HepG2 (cell line): ENCODE data around the gene VAPA. TPM values are rescaled to one million over a fixed set of nuclear protein-coding genes. Genes with fewer than 3 reads are reported as not detected.

Experiments used
- ATAC-seq: fragments of 200-7000 bp; cut with Tn5 transposase; 3 replicates; pipeline ENCODE4 v1.9.1; 2020; ENCODE audit warnings: mild to moderate bottlenecking, moderate library complexity
- BruUV-seq: library from RNA; stranded (reverse); fragments of 400-500 nt; replicated peaks from 2 replicates; lab custom pipeline; 2021; lab: Mats Ljungman, UMichigan
- CTCF ChIA-PET: fragments of 300-600 bp; formaldehyde crosslinking; extraction: SDS; loops from one replicate; lab custom pipeline; 2021; ENCODE audit warnings: low total read pairs, inconsistent platforms, low intra/inter-chr PET ratio; lab: Yijun Ruan, JAX
- POLR2A ChIA-PET: fragments of 350-600 bp; sonication (Branson Sonifier 250); formaldehyde crosslinking; loops from one replicate; lab custom pipeline; 2020; ENCODE audit warnings: antibody characterized with exemption, inconsistent platforms; lab: Yijun Ruan, JAX
- DNase-seq: peaks from one replicate; pipeline ENCODE4 v3.0.0-alpha.2; 2015; ENCODE audit warnings: low spot score
- FAIRE-seq: peaks from 3 replicates; lab custom pipeline; 2011; peaks lifted over from hg19 to GRCh38; lab: Jason Lieb, UNC
- H2AFZ ChIP-seq: one replicate; pipeline ENCODE4 v1.6.1; 2011; ENCODE audit warnings: low read length, inconsistent platforms
- H3K27ac ChIP-seq: fragments of 300-600 bp; 3 replicates; pipeline ENCODE4 v1.8.0; 2011; ENCODE audit warnings: mixed run types, mild to moderate bottlenecking, mixed read lengths, low read length, inconsistent platforms; ENCODE audit not compliant: insufficient read depth; ENCODE audit errors: extremely low read length
- H3K27me3 ChIP-seq, 2 experiments: fragments of 200-600 bp in 1 of 2; 2 replicates in 1 of 2; 3 replicates in 1 of 2; pipeline versions ENCODE4 v1.6.0 to v1.8.0; 2011; ENCODE audit warnings: low read length in 2 of 2, mild to moderate bottlenecking in 2 of 2, moderate library complexity in 2 of 2, inconsistent platforms in 1 of 2; ENCODE audit not compliant: insufficient read depth in 2 of 2, control insufficient read depth in 1 of 2
- H3K36me3 ChIP-seq, 2 experiments: fragments of 200-600 bp in 1 of 2; replicated peaks in 1 of 2; 2 replicates in 1 of 2; 3 replicates in 1 of 2; pipeline versions ENCODE4 v1.5.1 to v1.8.0; 2011; ENCODE audit warnings: low read length in 2 of 2, inconsistent platforms in 1 of 2; ENCODE audit not compliant: insufficient read depth in 2 of 2, control insufficient read depth in 1 of 2
- H3K4me1 ChIP-seq: 2 replicates; pipeline ENCODE4 v1.5.1; 2012; ENCODE audit warnings: low read length, inconsistent platforms; ENCODE audit not compliant: insufficient read depth
- H3K4me2 ChIP-seq: 2 replicates; pipeline ENCODE4 v1.6.0; 2011; ENCODE audit warnings: low read depth, low read length, inconsistent platforms
- H3K4me3 ChIP-seq, 3 experiments: fragments of 200-600 bp in 1 of 3; sonication (generic), shearing (Covaris generic) in 1 of 3; replicated peaks in 1 of 3; 2 replicates each; pipeline ENCODE4 v1.5.1; 2011 to 2016; ENCODE audit warnings: low read length in 3 of 3, inconsistent platforms in 2 of 3, low read depth in 2 of 3, mild to moderate bottlenecking in 2 of 3, control low read depth in 1 of 3, mixed read lengths in 1 of 3; ENCODE audit not compliant: insufficient read depth in 1 of 3
- H3K79me2 ChIP-seq: one replicate; pipeline ENCODE4 v1.6.1; 2011; ENCODE audit warnings: low read length, inconsistent platforms; ENCODE audit not compliant: insufficient read depth
- H3K9ac ChIP-seq: 2 replicates; pipeline ENCODE4 v1.6.0; 2011; ENCODE audit warnings: mild to moderate bottlenecking, low read depth, low read length, inconsistent platforms; ENCODE audit not compliant: insufficient read depth
- H3K9me3 ChIP-seq: 2 replicates; pipeline ENCODE4 v1.5.1; 2012; ENCODE audit warnings: mild to moderate bottlenecking, low read length
- H4K20me1 ChIP-seq: 2 replicates; pipeline ENCODE4 v1.6.0; 2011; ENCODE audit warnings: inconsistent platforms, mild to moderate bottlenecking, low read length, moderate library complexity; ENCODE audit not compliant: insufficient read depth
- ASH2L ChIP-seq: fragments of 300-600, 200-600 bp; sonication (generic); IDR thresholded peaks from 2 replicates; pipeline ENCODE4 v1.7.0; 2017; ENCODE audit warnings: low read depth, mild to moderate bottlenecking, moderate library complexity, mixed read lengths, low read length; ENCODE audit not compliant: insufficient read length
- KDM4B ChIP-seq: sonication (generic); formaldehyde crosslinking; IDR thresholded peaks from 2 replicates; pipeline ENCODE4 v1.4.0; 2020; ENCODE audit warnings: missing genetic modification reagents
- MED1 ChIP-seq: sonication (generic); formaldehyde crosslinking; IDR thresholded peaks from 2 replicates; pipeline ENCODE4 v1.4.0; 2020; ENCODE audit warnings: missing genetic modification reagents
- NFE2L2 ChIP-seq: fragments of 150-350 bp; IDR thresholded peaks from 2 replicates; pipeline ENCODE4 v1.6.1; 2014; ENCODE audit warnings: low read length
- ZNF251 ChIP-seq: sonication (generic); formaldehyde crosslinking; IDR thresholded peaks from 2 replicates; pipeline ENCODE4 v1.9.0; 2021; ENCODE audit warnings: mild to moderate bottlenecking, missing genetic modification reagents
- ZNF563 ChIP-seq: sonication (generic); formaldehyde crosslinking; IDR thresholded peaks from 2 replicates; pipeline ENCODE4 v1.8.0; 2022; ENCODE audit warnings: mild to moderate bottlenecking, moderate library complexity, missing genetic modification reagents
- WGBS: methylation state at CpG from one replicate; pipeline ENCODE4 v1.1.6; 2017; ENCODE audit warnings: low lambda C conversion rate; 5-methylcytosine and 5-hydroxymethylcytosine counted together
- in situ Hi-C: cut with HindIII; loops from 2 replicates; pipeline ENCODE4 v1.10.0; 2017; ENCODE audit warnings: low pct_unique_long_range_greater_than_20kb; ENCODE audit not compliant: extremely low pct_ligation_motif_present
- intact Hi-C: fragments of 100-400 bp; cut with micrococcal nuclease; formaldehyde crosslinking; loops from one replicate; pipeline ENCODE4 v1.10.0; 2022; ENCODE audit not compliant: unreplicated experiment
- polyA plus RNA-seq, 8 experiments: library from polyadenylated mRNA; depleted of rRNA in 3 of 8; stranded (reverse) in 7 of 8; unstranded in 1 of 8; fragments of >200 nt; fragmentation: Illumina TruSeq in 4 of 8; extraction: Trizol in 4 of 8; gene quantifications; 2 replicates each; pipeline versions ENCODE4 v1.2.1 to v1.2.3, GENCODE V29; 2011 to 2016; ENCODE audit warnings: low read depth in 4 of 8, missing spikeins in 1 of 8, mixed read lengths in 1 of 8; ENCODE audit not compliant: insufficient read depth in 1 of 8
- total RNA-seq, 5 experiments: library from RNA; depleted of rRNA; stranded (reverse); fragments of >200 nt; fragmentation: Illumina TruSeq; extraction: Trizol; gene quantifications; 2 replicates each; pipeline ENCODE4 v1.2.3, GENCODE V29; 2016; ENCODE audit warnings: low read depth in 1 of 5
- TF ChIP-seq, protein P1 (sequence below): sonication (generic); formaldehyde crosslinking; IDR thresholded peaks from 2 replicates; pipeline ENCODE4 v1.4.0; 2020; ENCODE audit warnings: missing genetic modification reagents
- TF ChIP-seq, protein P2 (sequence below): IDR thresholded peaks from 2 replicates; pipeline ENCODE4 v1.6.1; 2016; ENCODE audit warnings: missing compliant biosample characterization, missing genetic modification reagents, borderline replicate concordance
- TF ChIP-seq, protein P3 (sequence below): sonication (generic); formaldehyde crosslinking; IDR thresholded peaks from 2 replicates; pipeline ENCODE4 v1.5.0; 2020; ENCODE audit warnings: mild to moderate bottlenecking, missing genetic modification reagents
- TF ChIP-seq, protein P4 (sequence below): sonication (generic); formaldehyde crosslinking; IDR thresholded peaks from 2 replicates; pipeline ENCODE4 v1.5.0; 2020; ENCODE audit warnings: missing genetic modification reagents

Gene VAPA
- total and polyA plus RNA-seq, 2 of the 13 experiments (the other 11 are each of a cell fraction or from before 2014, with no cell fraction given) = 167 to 294 TPM

DNA sequence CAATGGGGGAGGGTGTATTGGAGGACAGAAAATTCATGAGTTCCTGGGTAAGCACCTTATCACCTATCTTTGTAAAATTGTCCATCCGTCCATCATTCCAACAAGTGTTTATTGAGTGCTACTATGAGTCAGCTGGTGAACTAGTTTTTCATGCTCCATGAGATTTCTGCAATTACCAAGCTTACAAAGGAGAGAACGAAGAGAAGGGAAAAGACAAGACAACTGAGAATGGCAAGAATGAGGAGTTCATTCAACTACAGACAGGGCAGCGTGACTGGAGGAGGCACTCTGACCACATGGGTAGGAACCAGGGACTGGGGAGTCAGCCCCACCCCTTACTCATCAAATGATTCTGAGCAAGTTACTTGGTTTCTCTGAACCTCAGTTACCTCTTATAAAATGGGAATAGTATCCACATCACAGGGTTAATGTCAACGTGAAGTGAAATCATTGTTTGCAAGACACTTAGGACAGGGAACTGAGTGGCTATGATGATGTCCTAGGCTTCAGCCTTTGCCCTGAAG lies 46.7 kb upstream of the VAPA start:
- no peaks in the 10 kb centered on the region for H3K36me3 ChIP-seq
- H3K9ac ChIP-seq = no peak overlapping the region
- ChIA-PET POLR2A (no interaction called here), CTCF (no interaction called here)
- peaks cover 32% of the 10 kb centered on the region for H3K4me1 ChIP-seq
- H3K27me3 ChIP-seq = no peaks in the 10 kb centered on the region
- intact Hi-C loops (no loop called here), in situ Hi-C loops (no loop called here)
- H3K4me2 ChIP-seq = no peak overlapping the region
- H3K4me3 ChIP-seq = no peak overlapping the region
- H2AFZ ChIP-seq = no peak overlapping the region
- no TSS peak for BruUV-seq
- WGBS = 81% methylated on average over 4 of the region's 4 CpGs
- no peaks in the 10 kb centered on the region for H4K20me1 ChIP-seq
- no peak for FAIRE-seq
- no peak for ATAC-seq
- no peaks in the 10 kb centered on the region for H3K79me2 ChIP-seq
- H3K27ac ChIP-seq = no peak overlapping the region
- peaks cover 15% of the 10 kb centered on the region for H3K9me3 ChIP-seq
- TF ChIP-seq, protein P1, sequence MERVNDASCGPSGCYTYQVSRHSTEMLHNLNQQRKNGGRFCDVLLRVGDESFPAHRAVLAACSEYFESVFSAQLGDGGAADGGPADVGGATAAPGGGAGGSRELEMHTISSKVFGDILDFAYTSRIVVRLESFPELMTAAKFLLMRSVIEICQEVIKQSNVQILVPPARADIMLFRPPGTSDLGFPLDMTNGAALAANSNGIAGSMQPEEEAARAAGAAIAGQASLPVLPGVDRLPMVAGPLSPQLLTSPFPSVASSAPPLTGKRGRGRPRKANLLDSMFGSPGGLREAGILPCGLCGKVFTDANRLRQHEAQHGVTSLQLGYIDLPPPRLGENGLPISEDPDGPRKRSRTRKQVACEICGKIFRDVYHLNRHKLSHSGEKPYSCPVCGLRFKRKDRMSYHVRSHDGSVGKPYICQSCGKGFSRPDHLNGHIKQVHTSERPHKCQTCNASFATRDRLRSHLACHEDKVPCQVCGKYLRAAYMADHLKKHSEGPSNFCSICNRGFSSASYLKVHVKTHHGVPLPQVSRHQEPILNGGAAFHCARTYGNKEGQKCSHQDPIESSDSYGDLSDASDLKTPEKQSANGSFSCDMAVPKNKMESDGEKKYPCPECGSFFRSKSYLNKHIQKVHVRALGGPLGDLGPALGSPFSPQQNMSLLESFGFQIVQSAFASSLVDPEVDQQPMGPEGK (CRISPR knock-in tag) = no peak
- DNase-seq = no peak

DNA sequence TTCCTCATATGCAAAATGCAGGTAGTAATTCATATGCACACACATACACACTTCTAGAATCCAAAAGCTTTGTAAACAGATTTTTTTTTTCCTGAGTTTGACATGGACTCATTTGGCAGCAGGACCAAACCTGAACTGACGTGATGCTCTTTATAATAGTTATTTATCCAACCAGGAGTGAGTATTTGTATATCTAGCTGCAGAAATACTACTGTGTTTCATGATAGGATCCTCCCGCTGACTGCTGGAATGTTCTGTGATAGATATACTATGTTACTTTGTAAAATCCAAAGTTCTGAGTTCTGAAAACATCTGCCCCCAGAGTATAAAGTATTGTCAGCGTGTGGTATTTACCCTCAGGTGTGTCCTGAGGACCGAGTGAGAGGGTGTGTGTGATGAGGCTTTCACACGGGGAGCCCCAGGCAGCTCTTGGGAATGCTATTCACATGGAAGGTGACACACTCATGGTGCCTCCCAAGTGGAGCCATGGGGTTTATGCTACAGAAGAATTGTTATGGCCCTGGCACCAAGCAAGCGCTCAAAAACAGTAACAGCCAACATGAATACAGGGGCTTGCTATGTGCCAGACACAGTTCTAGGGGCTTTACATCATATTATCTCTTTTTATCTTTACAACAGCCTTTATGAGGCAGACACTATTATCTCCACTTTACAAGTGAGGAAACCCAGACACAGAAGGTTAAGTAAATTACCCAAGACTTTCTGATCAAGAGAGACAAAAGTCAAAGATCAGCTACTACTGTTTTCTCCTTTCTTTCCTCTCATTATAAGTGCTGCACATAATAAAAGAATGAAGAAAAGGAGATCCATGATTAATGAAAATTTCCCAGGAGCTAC lies 44.7 kb upstream of the VAPA start:
- Histone ChIP-seq H3K36me3 (no peaks in the 10 kb centered on the region), H3K79me2 (no peaks in the 10 kb centered on the region), H3K4me3 (no peak overlapping the region), H3K4me2 (peak overlapping the region; percentile 39; the same call in 1 of the 2 replicates), H2AFZ (no peak overlapping the region), H3K9me3 (peaks cover 15% of the 10 kb centered on the region), H3K27me3 (no peaks in the 10 kb centered on the region; a peak in 1 of 5 replicates), H3K27ac (peak overlapping the region; percentile 51), H4K20me1 (no peaks in the 10 kb centered on the region), H3K4me1 (peaks cover 29% of the 10 kb centered on the region), H3K9ac (no peak overlapping the region)
- intact Hi-C loops = no loop called here
- DNase-seq (no peak), ATAC-seq (no peak; the same call in 2 of the 3 replicates), FAIRE-seq (no peak)
- in situ Hi-C loops = no loop called here
- ChIA-PET POLR2A (interaction anchor here (0.8 to 2.3 kb wide), 7 partner anchors 15 to 66 kb away, joined by 3 to 19 read pairs (median 8); partner anchors contain the start of genes TXNDC2 and VAPA), CTCF (no interaction called here)
- WGBS = 81% methylated on average over 6 of the region's 6 CpGs
- BruUV-seq = no TSS peak
- TF ChIP-seq NFE2L2 = no peak
- TF ChIP-seq ZNF251 (CRISPR knock-in tag) = no peak
- no peak for TF ChIP-seq ZNF563 (CRISPR knock-in tag)
- TF ChIP-seq, protein P2, sequence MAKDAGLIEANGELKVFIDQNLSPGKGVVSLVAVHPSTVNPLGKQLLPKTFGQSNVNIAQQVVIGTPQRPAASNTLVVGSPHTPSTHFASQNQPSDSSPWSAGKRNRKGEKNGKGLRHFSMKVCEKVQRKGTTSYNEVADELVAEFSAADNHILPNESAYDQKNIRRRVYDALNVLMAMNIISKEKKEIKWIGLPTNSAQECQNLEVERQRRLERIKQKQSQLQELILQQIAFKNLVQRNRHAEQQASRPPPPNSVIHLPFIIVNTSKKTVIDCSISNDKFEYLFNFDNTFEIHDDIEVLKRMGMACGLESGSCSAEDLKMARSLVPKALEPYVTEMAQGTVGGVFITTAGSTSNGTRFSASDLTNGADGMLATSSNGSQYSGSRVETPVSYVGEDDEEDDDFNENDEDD (CRISPR knock-in tag) = no peak
- no peak for TF ChIP-seq KDM4B
- TF ChIP-seq, protein P3, sequence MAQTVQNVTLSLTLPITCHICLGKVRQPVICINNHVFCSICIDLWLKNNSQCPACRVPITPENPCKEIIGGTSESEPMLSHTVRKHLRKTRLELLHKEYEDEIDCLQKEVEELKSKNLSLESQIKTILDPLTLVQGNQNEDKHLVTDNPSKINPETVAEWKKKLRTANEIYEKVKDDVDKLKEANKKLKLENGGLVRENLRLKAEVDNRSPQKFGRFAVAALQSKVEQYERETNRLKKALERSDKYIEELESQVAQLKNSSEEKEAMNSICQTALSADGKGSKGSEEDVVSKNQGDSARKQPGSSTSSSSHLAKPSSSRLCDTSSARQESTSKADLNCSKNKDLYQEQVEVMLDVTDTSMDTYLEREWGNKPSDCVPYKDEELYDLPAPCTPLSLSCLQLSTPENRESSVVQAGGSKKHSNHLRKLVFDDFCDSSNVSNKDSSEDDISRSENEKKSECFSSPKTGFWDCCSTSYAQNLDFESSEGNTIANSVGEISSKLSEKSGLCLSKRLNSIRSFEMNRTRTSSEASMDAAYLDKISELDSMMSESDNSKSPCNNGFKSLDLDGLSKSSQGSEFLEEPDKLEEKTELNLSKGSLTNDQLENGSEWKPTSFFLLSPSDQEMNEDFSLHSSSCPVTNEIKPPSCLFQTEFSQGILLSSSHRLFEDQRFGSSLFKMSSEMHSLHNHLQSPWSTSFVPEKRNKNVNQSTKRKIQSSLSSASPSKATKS (CRISPR knock-in tag) = no peak
- TF ChIP-seq, protein P4, sequence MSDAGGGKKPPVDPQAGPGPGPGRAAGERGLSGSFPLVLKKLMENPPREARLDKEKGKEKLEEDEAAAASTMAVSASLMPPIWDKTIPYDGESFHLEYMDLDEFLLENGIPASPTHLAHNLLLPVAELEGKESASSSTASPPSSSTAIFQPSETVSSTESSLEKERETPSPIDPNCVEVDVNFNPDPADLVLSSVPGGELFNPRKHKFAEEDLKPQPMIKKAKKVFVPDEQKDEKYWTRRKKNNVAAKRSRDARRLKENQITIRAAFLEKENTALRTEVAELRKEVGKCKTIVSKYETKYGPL (CRISPR knock-in tag) = no peak
- TF ChIP-seq MED1 (CRISPR knock-in tag) = no peak
- TF ChIP-seq ASH2L = no peak
